OCI-M2 (cell line): ENCODE data around the gene SLC22A3.

Source experiments
- DNase-seq: peaks from one replicate; lab custom pipeline; 2025; ENCODE audit not compliant: unreplicated experiment; lab: John Stamatoyannopoulos, UW

The SLC22A3 gene

DNA sequence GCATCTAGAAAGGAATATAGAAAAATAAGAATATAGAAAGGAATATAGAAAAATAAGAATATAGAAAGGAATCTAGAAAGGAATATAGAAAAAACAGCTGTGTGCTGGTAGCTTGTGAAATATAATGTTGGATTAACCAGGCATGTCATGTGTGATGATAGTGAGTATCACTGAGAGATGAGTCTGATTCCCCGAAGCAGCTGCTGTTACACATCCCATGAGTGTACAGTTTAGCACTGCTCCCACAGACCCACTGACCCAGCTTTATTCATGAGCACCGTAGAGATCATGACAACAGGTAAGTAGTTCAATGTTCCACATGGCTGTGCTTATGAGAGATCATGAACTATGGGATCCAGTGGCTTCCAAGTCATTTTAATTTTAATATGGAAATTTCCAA, 64.8 kb downstream of the SLC22A3 start:
- DNase-seq, result no peak

DNA sequence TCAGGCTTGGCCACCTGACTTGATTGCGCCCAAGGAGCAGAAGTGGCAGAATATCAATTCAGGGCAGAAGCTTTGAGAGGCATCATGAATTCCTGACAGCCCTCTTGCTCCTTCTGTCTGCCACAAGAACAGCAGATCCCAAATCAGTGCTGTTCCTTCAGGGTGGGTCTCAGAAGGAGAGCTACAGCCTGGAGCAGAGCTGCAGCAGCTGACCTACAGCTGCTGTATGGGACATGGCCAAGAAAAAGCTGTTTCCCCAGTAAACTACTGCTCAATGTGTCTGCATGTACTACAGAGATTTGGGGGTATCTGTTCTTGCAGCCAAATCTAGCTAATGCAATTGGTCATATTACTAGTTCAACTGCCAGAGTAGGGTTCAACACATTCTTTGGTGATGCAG, 69.0 kb downstream of the SLC22A3 start:
- no peak for DNase-seq

DNA sequence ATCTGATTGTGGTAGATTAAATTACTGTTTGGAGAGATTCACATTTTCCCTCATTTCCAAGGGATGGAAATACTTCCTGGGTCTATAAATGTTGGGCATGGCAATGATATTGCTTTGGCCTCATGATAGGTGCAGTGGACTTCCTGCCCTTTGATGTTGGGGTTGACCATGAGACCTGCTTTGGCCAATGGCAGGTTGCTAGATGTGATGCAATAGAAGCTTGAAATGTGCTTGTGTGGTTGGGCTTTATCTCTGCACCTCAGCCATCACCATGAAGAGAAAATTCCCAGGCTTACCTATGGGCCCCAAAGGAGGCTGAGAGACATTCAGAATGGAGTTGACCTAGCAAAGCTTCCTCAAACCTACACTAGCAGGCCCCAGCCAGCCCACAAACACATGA, 69.4 kb downstream of the SLC22A3 start:
- DNase-seq, result no peak

DNA sequence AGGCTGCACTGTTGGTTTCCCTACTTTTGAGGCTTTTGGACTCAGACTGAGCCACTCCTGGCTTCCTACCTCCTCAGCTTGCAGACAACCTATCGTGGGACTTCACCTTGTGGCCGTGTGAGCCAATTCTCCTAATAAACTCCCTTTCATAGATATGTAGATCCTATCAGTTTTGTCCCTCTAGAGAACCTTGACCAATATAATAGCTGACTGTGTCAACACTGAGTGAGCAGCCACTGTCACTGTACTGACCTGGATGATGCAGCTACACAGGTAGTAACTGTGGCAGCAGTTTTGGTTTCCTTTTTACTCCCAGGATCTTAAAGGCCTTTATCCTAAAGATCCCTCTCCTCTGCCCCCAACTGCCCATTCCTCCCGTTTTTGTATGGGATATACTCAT, 70.2 kb downstream of the SLC22A3 start:
- DNase-seq, result no peak

DNA sequence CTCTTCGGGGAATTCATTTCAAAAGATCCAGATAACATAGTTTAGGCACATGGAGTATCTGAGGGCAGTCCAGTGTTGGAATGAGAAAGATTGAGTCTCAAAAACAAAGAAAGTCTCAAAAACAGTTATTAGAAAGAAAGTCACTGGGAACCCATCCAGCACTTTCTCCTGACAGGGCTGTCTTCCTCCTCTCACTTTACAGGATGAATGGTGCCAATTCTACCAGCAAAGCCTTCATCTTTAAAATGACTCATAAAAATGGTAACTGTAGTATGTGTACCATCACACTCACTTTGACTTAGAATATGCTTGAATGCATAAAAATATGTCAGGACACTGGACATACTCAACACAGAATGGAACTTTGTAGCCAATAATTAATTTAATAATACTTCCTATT, 71.3 kb downstream of the SLC22A3 start:
- DNase-seq, result no peak

DNA sequence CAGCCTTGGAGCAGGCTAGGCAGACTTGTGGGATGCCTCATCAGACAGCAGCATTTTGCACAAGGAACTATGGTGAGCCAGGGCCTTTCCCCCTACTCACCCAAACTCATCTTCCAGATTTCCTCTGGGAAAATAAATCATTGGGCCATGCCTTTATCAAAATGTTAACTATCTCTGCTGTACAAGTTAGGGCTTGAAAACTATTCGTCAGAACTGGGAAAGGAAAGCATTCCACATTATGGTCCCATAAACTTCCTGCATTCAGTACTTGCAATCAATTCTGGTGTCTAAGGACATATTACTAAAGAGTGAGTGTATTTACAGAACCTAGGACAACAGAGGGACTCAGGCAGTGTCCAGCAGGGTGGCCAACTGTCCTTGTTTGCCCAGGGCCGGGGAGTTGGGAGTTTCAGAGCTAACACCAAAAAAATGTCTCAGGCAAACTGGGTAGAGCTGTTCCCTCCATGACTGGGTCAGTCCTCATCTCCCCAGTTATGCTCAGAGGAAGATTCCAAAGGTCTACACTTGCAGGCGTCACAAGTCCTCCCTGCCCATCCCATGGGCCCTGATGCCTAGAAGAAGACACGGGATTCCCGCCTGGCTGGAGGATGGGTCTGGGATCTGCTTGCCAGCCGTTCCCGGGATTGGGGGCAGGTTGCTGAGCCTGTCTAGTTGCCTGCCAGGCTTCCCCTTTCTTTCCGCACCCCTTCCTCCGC, 72.2 kb downstream of the SLC22A3 start:
- no peak for DNase-seq

DNA sequence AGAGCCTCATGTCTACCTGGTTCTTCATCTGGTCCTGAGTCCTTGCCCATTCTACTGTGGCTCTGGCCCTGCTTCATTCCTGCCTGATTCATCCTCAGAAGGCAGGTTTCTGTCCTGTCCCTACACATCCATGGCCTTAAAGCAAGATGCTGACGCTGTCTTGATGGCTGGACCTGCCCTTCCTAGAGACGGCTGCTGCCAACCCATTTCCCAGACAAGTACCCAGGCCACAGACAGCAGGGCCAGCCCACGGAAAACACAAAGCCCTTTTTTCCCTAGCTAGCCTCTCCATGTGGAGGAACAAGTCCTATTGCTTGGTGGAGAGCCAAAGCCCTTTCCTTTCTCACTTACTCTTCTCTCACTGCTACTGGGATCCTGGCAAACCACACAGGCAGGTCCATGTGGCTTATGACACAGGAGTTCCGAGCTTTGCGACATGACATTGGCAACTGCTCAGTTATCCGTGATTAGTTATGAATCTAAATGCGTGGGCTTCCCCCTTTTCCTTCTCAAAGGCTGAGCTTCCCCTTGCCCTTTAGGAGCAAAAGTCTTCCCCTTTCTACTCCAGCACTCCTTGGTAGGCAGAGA, 72.9 kb downstream of the SLC22A3 start:
- no peak for DNase-seq

DNA sequence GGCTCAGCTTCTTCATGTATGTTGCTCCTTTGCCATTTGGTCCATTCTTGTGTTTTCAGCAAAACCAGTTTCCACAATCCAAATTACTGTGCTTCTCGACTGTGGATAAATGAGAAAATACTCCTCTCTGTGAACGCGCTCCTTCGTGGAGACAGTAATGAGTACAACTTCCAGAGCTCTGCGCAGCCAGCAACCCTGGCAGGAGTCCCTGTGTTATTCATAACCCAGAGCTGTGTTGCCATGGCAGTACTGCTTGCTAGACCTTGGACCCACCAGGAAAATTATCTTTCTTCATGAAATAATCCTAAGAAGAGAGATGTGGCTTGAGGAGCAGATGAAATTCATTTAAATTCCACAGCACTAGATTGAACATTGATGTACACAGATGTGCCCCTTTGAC, 73.7 kb downstream of the SLC22A3 start:
- DNase-seq, result no peak

DNA sequence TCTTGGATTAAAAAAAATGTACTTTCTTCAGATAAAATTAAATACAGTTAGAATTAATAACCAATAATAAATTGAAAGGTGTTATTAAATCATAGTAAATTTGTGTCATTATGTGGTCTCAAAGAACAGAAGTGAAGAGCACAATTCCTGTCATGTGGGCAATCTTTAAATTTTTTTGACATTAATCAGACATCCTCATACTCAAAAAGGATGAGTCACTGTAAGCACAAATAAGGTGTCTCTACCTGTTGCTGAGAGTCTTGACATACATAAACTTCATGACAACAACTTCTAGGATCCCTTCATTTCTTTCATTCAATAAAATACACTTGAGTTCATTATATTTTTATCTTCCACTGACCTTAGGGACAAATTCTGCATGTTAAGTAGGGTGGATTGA, 76.1 kb downstream of the SLC22A3 start:
- DNase-seq, result no peak

DNA sequence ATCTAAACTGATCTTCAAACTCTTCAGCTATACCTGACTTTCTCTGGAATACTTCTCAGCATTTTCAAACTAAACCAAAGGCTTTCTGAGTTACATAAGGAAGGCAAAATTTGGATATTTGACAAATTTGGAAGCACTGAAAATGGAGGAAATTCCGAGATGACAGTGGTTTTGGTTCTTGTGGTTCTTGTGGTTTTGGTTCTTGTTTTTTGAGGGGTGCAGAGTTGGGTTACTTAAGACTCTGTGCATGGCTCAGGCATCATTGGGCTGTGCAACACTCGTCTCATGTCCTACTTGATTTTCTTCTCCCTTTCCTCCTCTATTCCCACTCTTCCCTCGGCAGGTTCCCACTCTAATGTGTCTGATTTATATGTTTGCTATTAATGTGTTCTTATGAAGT, 78.0 kb downstream of the SLC22A3 start:
- DNase-seq, result no peak

DNA sequence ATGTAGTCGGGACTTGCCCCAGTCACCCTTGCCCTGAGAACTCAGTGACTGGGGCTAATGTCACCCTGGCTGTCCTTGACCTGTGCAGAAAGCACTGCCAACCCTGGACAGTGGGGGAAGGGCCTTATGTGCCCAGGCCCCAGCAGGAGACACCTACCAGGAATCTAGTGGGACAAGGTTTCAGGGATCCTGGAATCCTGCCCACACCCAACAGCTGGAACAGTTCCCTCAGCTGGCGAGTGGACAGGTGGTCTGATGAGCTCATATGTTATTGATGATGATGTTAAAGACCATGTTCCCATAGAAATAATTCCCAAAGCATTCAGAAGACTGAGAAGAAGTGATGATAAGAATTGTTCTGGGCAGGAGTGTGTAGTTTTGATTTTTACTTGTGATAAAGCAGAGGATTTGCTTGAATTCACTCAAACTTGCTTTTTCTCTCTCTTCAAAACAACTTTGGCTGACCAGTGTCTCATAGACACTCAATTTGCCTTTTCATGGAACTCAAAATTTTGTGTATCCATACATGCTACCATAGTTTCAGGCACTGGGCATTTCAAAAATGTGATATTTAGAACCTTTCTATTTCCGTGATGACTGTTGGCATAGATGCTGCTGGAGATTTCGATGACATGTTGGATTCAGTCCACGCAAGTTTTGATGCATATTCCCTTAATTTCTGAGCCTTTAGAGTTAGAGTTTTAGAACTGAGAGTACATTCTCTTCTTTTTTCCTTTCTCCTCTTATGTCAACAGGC, 79.3 kb downstream of the SLC22A3 start:
- no peak for DNase-seq

DNA sequence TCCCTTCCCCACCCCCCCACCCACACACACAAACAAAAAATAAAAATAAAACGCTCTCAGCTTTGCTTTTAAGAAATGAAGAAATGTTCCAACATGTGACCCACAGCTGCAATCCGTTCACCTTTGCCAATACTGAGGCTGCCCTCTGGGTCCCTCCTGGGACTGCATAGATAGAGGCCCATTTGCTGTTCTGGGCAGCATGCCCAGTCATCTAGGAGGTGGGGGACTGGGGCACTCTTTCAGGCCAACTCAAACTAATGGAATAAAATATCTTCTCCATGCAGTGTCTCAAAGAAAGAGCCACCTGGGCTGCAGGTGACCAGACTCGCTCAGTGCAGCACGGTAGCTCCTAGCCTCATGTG, 79.9 kb downstream of the SLC22A3 start:
- no peak for DNase-seq

DNA sequence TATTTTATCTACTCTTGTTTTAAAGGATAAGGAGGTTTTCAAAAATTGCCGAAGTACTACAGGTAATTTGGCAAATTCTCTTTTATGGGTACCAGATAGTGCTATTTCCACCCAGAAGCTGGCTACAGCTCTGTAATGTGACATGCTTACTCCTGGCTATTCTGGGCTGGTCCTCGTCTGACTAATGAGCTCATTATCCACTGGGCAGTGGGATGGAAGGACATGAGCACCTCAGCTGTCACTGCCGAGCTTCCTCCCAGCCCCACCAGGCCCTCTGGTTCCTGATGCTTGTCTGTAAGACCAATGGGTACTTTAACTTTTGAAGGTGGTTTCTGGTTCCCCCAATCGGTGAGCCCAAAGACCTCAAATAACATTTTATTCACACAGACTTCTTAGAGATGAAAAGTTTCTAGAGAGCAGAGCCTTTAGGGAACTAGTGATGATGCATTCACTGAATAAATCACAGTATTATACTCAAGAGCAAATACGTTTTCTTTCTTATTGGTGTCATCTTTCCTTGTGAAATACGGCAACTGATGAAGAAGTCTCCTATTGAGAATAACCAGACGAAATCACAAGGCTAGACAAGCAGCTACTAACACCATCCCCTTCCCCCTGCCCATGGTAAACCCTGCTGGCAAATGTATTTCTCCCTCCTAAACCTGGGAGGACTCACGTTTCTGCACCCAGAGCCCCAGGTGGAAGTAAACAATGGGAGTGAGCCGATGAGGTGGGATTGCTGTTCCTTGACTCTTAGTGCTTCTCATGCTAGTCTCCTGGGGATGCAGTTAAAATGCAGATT, 80.8 kb downstream of the SLC22A3 start:
- DNase-seq, result no peak

DNA sequence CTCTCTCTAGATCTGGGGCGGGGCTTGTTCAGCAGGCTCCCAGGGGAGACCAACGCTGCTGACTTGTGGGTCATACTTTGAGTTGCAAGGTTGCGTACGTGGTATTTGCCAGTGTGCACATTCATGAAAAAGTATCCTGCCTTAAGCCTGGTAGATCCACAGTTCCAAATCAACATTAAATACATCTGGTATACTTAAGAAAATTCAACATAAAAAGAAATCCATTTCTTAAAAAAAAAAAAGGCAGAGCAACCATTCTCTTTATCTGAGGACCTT, 81.4 kb downstream of the SLC22A3 start:
- DNase-seq, result no peak

DNA sequence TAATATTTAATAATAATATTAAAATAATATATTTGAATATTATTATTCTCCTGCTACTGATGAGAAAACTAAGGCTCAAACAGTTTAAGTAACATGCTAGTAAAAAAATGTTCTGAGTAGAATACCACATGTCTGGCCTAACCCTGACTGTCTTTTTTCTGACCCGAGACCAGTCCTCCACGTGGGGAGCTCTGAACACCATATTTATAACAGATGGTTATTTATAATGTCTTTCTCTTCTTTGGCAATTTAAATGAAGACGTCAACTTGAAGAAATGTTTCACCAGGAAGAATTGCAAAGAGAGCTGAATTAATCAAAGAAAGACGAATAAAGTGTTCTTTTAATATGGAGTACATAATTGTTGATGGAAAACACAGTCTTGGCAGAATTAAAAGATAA, 82.0 kb downstream of the SLC22A3 start:
- no peak for DNase-seq

DNA sequence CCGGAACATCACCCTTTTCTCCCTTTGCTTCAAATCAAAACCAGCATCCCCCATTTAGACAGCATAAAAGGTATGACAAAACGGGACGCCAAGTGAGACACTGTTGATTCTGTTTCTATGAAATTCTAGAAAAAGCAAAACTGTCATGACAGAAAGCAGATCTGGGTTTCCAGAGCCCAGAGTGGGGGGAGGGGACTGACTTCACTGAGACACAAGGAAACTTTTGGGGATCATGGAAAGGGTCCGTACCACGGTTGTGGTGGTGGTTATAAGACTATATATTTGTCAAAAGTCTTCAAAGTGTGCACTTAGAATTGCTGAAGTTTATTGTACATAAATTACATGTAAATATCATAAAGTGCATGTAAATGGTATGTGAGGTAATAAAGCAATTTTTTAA, 82.6 kb downstream of the SLC22A3 start:
- no peak for DNase-seq

DNA sequence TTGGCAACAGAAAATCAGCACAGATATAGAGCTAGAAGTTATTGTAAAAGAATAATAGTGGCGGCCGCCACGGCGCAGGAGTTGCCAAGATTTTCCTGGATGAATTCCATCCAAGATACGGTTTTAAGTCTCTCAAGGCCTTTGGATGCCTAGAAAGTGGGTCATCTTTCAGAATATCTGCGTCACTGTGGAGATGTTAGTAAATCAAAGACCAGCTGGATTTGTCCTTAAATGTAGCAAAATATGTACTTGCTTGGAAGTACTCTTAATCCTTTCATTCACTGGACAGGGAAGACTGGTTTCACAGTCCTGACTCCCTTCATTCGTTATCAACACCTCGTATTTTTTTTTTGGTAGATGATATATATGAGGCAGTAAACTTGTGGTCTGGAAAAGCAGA, 83.0 kb downstream of the SLC22A3 start:
- no peak for DNase-seq

DNA sequence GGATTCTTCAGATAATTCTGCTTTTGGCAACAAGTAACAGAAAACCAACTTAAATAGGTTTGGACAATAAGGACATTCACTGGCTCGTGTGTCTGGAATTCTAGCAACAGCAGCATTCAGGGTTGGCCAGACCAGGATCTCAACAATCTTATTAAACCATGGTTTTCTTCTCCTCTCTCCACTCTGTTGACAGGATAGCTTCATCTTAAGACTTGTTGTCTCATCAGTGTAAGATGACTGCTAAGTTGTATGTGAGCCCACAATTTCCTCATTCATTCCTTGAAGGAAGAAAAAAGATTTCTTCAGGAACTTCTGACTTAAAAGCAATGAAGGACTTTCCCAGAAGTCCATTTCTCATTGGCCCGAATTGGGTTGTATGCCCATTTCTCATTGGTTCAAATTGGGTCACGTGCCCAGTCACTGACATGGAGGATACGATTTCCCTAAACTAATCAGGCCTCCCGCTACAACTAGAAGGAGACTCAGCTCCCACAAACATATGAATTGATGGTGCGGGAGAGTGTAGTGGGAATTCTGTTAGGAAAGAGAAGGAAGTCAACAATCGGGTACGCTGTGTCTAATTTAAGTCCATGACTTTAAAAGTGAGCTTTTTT, 83.7 kb downstream of the SLC22A3 start:
- DNase-seq, result no peak

DNA sequence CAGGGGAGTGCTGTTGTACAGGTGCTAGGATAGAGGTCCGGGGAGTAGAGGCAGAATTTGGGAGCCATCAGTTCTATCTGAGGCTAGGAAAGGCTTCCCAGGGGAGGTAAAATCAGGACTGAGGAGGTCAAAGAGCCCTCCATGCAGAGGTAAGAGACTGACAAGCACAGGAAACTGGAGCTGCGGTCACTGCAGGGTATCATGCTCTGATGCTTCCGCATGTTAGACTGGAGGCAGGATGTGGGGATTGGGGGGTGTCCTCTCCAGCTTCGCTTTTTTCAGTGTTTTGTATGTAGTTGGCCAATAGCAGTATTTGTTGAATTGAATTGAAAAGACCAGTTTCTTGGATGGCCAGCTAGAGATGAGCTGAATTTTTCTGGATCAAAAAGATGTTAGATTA, 87.8 kb downstream of the SLC22A3 start:
- no peak for DNase-seq

DNA sequence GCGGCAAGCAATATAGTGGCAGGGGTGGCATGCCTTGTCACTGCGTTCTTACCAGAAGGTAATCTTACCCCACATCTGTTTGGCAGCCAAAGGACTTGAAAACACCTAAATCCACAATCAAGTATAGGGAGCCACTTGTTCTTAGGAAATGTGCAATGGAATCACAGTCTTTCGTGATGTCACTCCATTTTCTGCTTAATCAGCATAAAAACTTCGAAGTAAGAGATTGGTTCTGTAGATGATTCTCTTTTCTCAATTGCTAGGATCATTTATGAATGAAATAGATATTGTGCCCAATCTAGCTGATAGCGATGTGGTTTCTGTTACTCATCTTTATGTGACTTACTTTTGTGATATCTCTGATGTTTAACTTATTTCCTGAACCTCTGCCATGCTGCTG, 89.0 kb downstream of the SLC22A3 start:
- DNase-seq, result no peak

DNA sequence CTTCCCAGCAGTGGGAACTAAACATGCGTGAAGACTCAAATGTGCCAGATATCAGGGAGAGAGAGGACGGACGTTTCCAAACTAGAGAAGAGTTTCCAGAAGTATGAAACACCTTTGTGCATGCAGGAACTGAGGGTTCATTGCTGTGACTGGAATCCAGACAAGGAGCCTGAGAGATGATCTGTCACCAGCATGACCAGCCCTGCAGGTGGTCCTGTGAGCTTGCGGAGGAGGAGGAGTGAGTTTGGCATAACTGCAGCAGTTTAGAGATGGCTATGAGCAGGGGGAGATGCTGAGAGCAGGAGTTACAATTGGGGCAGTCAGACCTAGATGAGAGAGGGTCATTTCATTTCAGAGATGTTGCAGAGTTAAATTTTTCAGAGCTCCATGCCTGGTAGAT, 89.6 kb downstream of the SLC22A3 start:
- DNase-seq, result no peak

DNA sequence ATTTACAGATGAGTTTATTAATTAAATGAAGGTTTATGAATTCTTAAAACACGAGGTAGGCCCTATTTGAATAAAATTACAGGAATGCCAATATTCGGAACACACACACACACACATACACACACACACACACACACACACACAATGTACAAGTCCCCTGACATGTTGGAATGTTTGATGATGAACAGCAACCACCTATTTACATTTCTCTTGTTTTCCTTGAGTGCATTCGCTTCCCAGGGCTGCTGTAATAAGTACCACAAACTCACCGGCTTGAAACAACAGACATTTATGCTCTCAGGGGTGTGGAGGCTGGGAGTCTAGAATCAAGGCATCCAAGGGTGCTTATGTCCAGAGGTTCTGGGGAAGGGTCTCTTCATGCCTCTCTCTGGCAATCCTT, 90.3 kb downstream of the SLC22A3 start:
- DNase-seq, result no peak
